Measurements from ENCODE around the gene MOB3C. TPM values are rescaled to one million over a fixed set of nuclear protein-coding genes. Genes with fewer than 3 reads are reported as not detected.

MOB3C gene
- total RNA-seq, 1 donor from 2014 or later: 8.4 TPM

DNA sequence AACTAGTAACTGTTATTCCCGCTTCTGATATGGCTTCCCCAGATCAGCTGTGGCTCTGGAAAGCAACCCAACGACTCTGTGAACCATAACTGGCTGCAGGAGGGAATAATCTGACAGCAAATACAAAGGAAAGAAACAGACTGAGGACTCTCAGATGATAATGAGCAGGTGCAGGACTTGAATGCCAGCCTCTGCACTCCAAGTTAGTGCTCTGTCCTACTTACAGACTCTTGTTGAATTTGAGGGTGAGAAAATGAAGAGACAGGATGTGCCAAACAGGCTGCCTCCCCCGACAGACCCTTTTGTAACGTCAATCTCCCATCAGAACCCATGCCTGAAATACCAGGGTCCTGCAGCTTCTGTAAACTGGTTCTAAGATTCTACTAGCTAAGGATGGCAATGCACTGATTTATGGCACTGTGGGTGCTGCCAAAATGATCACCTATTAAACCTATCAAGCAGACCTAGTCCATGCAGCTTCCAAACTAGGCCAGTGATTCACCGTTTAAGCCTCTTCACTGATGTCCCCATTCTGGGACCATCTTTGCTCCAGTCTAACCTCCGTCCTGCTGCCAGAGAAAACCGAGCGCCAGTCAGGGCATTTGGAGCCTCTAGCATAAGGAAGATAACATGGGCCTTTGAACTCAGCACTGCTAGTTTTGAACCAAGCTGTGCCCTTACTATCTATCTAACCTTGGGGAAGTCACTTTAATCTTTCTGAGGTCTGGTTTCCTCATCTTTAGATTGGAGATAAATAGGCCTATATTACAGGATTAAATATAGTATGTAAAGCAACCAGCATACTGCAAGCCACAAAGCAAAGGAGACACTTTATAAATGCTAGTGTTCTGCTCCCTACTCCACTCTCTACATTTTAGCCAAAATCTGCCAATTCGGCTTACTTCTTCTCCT, 17.3 kb downstream of the MOB3C start:
- Histone ChIP-seq H3K36me3 (ENCODE audit: control insufficient read depth, insufficient read depth, low read length) (no peaks in the 10 kb centered on the region), H3K27me3 (ENCODE audit: control insufficient read depth, insufficient read depth, low read length) (no peaks in the 10 kb centered on the region), H3K4me3 (ENCODE audit: low read depth, low read length) (no peak overlapping the region)
- DNase-seq (ENCODE audit: low read depth): no peak
- FAIRE-seq: no peak
- TF ChIP-seq, protein P1, sequence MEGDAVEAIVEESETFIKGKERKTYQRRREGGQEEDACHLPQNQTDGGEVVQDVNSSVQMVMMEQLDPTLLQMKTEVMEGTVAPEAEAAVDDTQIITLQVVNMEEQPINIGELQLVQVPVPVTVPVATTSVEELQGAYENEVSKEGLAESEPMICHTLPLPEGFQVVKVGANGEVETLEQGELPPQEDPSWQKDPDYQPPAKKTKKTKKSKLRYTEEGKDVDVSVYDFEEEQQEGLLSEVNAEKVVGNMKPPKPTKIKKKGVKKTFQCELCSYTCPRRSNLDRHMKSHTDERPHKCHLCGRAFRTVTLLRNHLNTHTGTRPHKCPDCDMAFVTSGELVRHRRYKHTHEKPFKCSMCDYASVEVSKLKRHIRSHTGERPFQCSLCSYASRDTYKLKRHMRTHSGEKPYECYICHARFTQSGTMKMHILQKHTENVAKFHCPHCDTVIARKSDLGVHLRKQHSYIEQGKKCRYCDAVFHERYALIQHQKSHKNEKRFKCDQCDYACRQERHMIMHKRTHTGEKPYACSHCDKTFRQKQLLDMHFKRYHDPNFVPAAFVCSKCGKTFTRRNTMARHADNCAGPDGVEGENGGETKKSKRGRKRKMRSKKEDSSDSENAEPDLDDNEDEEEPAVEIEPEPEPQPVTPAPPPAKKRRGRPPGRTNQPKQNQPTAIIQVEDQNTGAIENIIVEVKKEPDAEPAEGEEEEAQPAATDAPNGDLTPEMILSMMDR (IDR thresholded peaks at IDR 0.05; ENCODE audit: insufficient read depth, low read length, severe bottlenecking): no peak

- TF ChIP-seq, protein P1 (IDR thresholded peaks at IDR 0.05; ENCODE audit: insufficient read depth, low read length, severe bottlenecking): no peak
- H3K36me3 ChIP-seq (ENCODE audit: control insufficient read depth, insufficient read depth, low read length): peaks cover 7% of the 10 kb centered on the region
- FAIRE-seq (no peak), DNase-seq (ENCODE audit: low read depth) (no peak)
- no peak overlapping the region for H3K4me3 ChIP-seq (ENCODE audit: low read depth, low read length)
- H3K27me3 ChIP-seq (ENCODE audit: control insufficient read depth, insufficient read depth, low read length): no peaks in the 10 kb centered on the region
Observed at GRCh38 chr1:46596846-46597245, 19.8 kb downstream of the MOB3C start.

DNA sequence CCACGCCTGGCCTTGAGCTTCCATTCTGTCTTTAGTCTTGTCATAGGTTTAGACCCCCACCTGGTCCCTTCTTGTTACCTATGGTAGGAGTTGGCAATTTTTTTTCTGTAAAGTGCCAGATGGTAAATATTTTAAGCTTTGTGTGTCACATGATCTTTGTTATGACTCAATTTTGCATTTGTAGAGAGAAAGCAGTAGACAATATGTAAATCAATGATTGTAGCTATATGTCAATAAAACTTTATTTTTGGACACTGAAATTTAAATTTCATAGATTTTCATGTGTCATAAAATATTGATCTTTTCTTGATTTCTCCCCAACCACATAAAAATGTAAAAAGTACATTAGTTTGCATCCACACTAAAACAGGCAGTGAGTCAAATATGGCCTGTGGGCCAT, 20.6 kb downstream of the MOB3C start:
- Histone ChIP-seq H3K27me3 (ENCODE audit: control insufficient read depth, insufficient read depth, low read length) (no peaks in the 10 kb centered on the region), H3K36me3 (ENCODE audit: control insufficient read depth, insufficient read depth, low read length) (peaks cover 12% of the 10 kb centered on the region), H3K4me3 (ENCODE audit: low read depth, low read length) (no peak overlapping the region)
- no peak for FAIRE-seq
- TF ChIP-seq, protein P1 (IDR thresholded peaks at IDR 0.05; ENCODE audit: insufficient read depth, low read length, severe bottlenecking): no peak
- DNase-seq (ENCODE audit: low read depth): no peak

DNA sequence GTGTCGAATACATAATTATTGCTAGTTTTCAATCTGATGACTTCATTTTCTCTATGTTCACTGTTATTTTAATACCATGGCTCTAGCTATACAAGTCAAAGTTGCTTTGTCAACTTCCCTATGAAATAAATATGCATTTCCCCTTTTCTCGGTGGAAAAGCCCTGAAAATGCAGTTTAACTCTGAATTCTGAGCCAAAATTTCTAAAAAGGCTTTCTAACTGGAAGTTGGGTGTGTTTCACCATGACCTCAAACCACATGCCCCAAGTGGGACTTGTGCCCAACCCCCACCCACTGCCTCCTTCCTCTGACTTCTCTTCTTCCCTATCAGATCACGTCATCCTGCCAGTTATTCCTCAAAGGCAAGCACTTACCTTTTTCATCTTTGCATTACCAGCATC, 21.5 kb downstream of the MOB3C start:
- DNase-seq (ENCODE audit: low read depth) (no peak), FAIRE-seq (no peak)
- Histone ChIP-seq H3K4me3 (ENCODE audit: low read depth, low read length) (no peak overlapping the region), H3K36me3 (ENCODE audit: control insufficient read depth, insufficient read depth, low read length) (peaks cover 16% of the 10 kb centered on the region), H3K27me3 (ENCODE audit: control insufficient read depth, insufficient read depth, low read length) (no peaks in the 10 kb centered on the region)
- TF ChIP-seq, protein P1 (IDR thresholded peaks at IDR 0.05; ENCODE audit: insufficient read depth, low read length, severe bottlenecking): no peak

DNA sequence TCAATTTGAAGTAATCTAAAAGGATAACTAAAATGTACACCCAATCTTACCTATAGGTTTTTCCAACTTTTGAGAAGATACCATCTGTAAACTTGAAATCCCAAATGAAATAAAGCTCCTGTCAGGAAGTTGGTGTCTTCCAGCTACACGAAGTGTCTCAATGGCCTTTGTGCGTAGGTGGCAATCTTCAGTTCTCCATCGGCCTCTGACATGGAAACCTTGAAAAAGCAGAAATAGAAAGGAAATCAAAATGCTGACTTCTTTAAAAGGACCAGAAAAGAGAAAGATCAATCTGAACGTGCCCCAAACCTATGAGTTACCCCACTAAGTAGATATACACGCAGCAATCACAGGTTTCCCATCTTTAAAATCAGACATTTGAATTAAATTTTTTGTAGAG, 22.5 kb downstream of the MOB3C start:
- FAIRE-seq (no peak), DNase-seq (ENCODE audit: low read depth) (no peak)
- peaks cover 21% of the 10 kb centered on the region for H3K36me3 ChIP-seq (ENCODE audit: control insufficient read depth, insufficient read depth, low read length)
- H3K27me3 ChIP-seq (ENCODE audit: control insufficient read depth, insufficient read depth, low read length): no peaks in the 10 kb centered on the region
- TF ChIP-seq, protein P1 (IDR thresholded peaks at IDR 0.05; ENCODE audit: insufficient read depth, low read length, severe bottlenecking): no peak
- no peak overlapping the region for H3K4me3 ChIP-seq (ENCODE audit: low read depth, low read length)
